ENCODE measurements around the gene GEMIN7.
"Not testable (repeated sequence)": the region's sequence is repeated elsewhere in the genome, so short reads cannot be mapped to it uniquely, and the experiment has no call there.

Gene GEMIN7

GRCh38 chr19:45102481-45102880 lies 23.4 kb downstream of the GEMIN7 start:
- in situ Hi-C loops (cut with MboI; ENCODE audit: low sequenced_read_pairs): no loop called here

GRCh38 chr19:45103156-45103507 lies 24.1 kb downstream of the GEMIN7 start:
- in situ Hi-C loops (cut with MboI; ENCODE audit: low sequenced_read_pairs): no loop called here

- in situ Hi-C loops (cut with MboI; ENCODE audit: low sequenced_read_pairs): no loop called here
These were observed 24.7 kb downstream of the GEMIN7 start for GRCh38 chr19:45103508-45104319.

GRCh38 chr19:45104658-45105349 lies 25.7 kb downstream of the GEMIN7 start:
- in situ Hi-C loops (cut with MboI; ENCODE audit: low sequenced_read_pairs): no loop called here

GRCh38 chr19:45106363-45106762 lies 27.3 kb downstream of the GEMIN7 start:
- in situ Hi-C loops (cut with MboI; ENCODE audit: low sequenced_read_pairs): not testable (repeated sequence)

- in situ Hi-C loops (cut with MboI; ENCODE audit: low sequenced_read_pairs): no loop called here
These were observed 28.6 kb downstream of the GEMIN7 start for GRCh38 chr19:45107621-45108150.

GRCh38 chr19:45110851-45111266 lies 31.8 kb downstream of the GEMIN7 start:
- in situ Hi-C loops (cut with MboI; ENCODE audit: low sequenced_read_pairs): no loop called here

- in situ Hi-C loops (cut with MboI; ENCODE audit: low sequenced_read_pairs): no loop called here
These were observed 33.2 kb downstream of the GEMIN7 start for GRCh38 chr19:45112111-45112827.

- in situ Hi-C loops (cut with MboI; ENCODE audit: low sequenced_read_pairs): no loop called here
These were observed 34.6 kb downstream of the GEMIN7 start for GRCh38 chr19:45113628-45114027.

GRCh38 chr19:45114116-45114515 lies 35.1 kb downstream of the GEMIN7 start:
- in situ Hi-C loops (cut with MboI; ENCODE audit: low sequenced_read_pairs): no loop called here

GRCh38 chr19:45115809-45116615 lies 37.0 kb downstream of the GEMIN7 start:
- in situ Hi-C loops (cut with MboI; ENCODE audit: low sequenced_read_pairs): no loop called here

GRCh38 chr19:45117167-45117594 lies 38.1 kb downstream of the GEMIN7 start:
- in situ Hi-C loops (cut with MboI; ENCODE audit: low sequenced_read_pairs): no loop called here

GRCh38 chr19:45117671-45118070 lies 38.6 kb downstream of the GEMIN7 start:
- in situ Hi-C loops (cut with MboI; ENCODE audit: low sequenced_read_pairs): no loop called here

- in situ Hi-C loops (cut with MboI; ENCODE audit: low sequenced_read_pairs): no loop called here
These were observed 39.0 kb downstream of the GEMIN7 start for GRCh38 chr19:45118106-45118505.

GRCh38 chr19:45118591-45119355 lies 39.7 kb downstream of the GEMIN7 start:
- in situ Hi-C loops (cut with MboI; ENCODE audit: low sequenced_read_pairs): not testable (repeated sequence)

- in situ Hi-C loops (cut with MboI; ENCODE audit: low sequenced_read_pairs): no loop called here
These were observed 40.5 kb downstream of the GEMIN7 start for GRCh38 chr19:45119582-45119981.

GRCh38 chr19:45121827-45122345 lies 42.8 kb downstream of the GEMIN7 start:
- in situ Hi-C loops (cut with MboI; ENCODE audit: low sequenced_read_pairs): no loop called here

GRCh38 chr19:45122832-45123231 lies 43.8 kb downstream of the GEMIN7 start:
- in situ Hi-C loops (cut with MboI; ENCODE audit: low sequenced_read_pairs): no loop called here

- in situ Hi-C loops (cut with MboI; ENCODE audit: low sequenced_read_pairs): no loop called here
These were observed 44.4 kb downstream of the GEMIN7 start for GRCh38 chr19:45123440-45123850.

GRCh38 chr19:45124021-45124420 lies 45.0 kb downstream of the GEMIN7 start:
- in situ Hi-C loops (cut with MboI; ENCODE audit: low sequenced_read_pairs): no loop called here
